ENCODE measurements around the gene MOG.

DNA sequence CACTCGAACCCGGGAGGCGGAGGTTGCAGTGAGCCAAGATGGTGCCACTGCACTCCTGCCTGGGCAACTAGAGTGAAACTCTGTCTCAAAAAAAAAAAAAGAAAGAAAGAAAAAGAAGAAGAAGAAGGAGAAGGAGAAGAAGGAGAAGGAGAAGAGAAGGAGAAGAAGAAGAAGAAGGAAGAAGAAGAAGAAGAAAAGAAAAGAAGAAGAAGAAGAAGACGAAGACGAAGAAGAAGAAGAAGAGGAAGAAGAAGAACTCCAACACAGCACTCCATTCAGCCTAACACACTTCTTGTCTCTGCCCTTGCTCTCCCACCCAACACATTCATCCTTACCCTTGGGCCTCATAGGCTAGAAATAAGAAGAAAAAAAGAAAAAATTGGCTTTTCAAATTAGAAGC is 17.1 kb downstream of the MOG start:
- TF ChIP-seq, protein P1, sequence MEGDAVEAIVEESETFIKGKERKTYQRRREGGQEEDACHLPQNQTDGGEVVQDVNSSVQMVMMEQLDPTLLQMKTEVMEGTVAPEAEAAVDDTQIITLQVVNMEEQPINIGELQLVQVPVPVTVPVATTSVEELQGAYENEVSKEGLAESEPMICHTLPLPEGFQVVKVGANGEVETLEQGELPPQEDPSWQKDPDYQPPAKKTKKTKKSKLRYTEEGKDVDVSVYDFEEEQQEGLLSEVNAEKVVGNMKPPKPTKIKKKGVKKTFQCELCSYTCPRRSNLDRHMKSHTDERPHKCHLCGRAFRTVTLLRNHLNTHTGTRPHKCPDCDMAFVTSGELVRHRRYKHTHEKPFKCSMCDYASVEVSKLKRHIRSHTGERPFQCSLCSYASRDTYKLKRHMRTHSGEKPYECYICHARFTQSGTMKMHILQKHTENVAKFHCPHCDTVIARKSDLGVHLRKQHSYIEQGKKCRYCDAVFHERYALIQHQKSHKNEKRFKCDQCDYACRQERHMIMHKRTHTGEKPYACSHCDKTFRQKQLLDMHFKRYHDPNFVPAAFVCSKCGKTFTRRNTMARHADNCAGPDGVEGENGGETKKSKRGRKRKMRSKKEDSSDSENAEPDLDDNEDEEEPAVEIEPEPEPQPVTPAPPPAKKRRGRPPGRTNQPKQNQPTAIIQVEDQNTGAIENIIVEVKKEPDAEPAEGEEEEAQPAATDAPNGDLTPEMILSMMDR (IDR thresholded peaks at IDR 0.05) = no peak
- TF ChIP-seq POLR2A (IDR thresholded peaks at IDR 0.05) (no peak), EP300 (IDR thresholded peaks at IDR 0.05) (no peak)
